Measurements from ENCODE around the gene MAP2K3.

MAP2K3 gene

DNA sequence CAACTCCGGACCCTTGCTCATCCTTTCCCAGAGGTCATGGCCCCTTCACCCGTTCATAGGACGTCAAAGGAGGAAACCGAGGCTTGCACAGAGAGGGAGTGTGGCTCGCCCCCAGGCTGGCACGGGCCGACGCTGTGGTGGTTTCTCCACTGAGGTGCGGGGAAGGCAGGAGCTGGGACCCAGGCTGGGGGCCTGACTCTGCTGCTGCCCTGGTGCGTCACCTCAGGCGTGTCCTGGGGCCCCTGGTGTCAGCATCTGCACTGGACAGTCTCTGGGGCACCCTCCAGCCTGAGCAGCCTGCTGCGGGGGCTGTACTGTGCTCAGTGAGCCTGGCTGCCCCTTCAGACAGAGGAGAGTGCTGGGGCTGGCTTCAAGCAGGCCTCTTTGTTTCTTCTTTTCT is 7.4 kb downstream of the MAP2K3 start:
- H3K27me3 Mint-ChIP-seq (ENCODE audit: low read depth) = peaks cover 8% of the 10 kb centered on the region
- peaks cover 8% of the 10 kb centered on the region for H3K9me3 Mint-ChIP-seq
- H3K36me3 Mint-ChIP-seq (ENCODE audit: low read depth) = no peaks in the 10 kb centered on the region
- H3K27ac Mint-ChIP-seq = no peak overlapping the region
- no peak overlapping the region for H3K4me3 Mint-ChIP-seq
- TF ChIP-seq, protein P1, sequence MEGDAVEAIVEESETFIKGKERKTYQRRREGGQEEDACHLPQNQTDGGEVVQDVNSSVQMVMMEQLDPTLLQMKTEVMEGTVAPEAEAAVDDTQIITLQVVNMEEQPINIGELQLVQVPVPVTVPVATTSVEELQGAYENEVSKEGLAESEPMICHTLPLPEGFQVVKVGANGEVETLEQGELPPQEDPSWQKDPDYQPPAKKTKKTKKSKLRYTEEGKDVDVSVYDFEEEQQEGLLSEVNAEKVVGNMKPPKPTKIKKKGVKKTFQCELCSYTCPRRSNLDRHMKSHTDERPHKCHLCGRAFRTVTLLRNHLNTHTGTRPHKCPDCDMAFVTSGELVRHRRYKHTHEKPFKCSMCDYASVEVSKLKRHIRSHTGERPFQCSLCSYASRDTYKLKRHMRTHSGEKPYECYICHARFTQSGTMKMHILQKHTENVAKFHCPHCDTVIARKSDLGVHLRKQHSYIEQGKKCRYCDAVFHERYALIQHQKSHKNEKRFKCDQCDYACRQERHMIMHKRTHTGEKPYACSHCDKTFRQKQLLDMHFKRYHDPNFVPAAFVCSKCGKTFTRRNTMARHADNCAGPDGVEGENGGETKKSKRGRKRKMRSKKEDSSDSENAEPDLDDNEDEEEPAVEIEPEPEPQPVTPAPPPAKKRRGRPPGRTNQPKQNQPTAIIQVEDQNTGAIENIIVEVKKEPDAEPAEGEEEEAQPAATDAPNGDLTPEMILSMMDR (IDR thresholded peaks at IDR 0.05; ENCODE audit: unreplicated experiment in 3 of 3) = no peak
- peaks cover 3% of the 10 kb centered on the region for H3K4me1 Mint-ChIP-seq

DNA sequence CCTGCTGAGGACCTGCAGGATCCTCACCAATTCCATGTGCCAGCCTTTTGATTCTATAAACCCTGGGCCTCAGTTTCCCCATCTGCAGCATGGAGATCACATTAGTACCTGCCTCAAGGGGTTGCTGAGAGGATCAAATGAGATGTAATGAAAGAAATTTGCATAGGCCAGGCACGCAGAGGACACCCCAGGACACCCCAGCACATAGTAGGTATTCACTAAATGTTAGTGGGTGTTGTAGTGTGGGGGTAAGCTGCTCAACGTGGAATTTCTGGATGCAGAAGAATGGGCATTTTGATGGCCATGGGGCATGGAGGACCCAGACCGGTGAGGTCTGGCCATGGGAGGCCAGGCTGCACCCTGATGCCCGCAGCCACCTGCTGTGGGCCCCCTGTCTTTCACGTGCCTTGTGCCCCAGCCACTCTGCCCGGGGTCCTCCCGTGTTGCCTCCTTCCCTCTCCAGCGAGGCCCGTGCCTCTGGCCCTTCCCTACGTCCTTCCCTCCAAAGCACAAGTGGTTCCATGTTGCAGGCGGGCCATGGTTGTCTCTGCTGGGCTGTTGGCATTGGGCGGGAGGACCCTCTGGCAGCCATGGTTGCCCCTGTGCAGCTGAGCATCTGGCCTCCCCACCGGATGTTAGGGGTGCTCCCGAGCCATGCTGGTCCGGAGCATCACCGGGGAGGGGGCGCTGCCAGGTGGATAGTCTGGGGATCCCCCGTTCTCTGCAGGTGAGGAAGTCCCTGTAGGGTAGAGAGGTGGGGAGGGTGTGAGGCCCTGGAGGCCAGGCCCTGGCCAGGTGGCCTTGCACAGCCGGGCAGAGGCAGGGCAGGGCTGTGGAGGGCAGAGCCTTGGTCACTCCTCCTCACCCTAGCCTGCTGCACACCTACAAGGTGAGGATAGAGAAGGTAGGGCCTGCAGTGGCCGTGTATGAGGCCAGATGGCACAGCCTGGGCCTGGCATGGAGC is 8.6 kb downstream of the MAP2K3 start:
- H3K27me3 Mint-ChIP-seq (ENCODE audit: low read depth) = peaks cover 8% of the 10 kb centered on the region
- H3K4me1 Mint-ChIP-seq = no peaks in the 10 kb centered on the region
- no peak overlapping the region for H3K27ac Mint-ChIP-seq
- H3K9me3 Mint-ChIP-seq = peaks cover 11% of the 10 kb centered on the region
- TF ChIP-seq, protein P1 (IDR thresholded peaks at IDR 0.05; ENCODE audit: unreplicated experiment in 3 of 3) = no peak
- no peak overlapping the region for H3K4me3 Mint-ChIP-seq
- no peaks in the 10 kb centered on the region for H3K36me3 Mint-ChIP-seq (ENCODE audit: low read depth)

DNA sequence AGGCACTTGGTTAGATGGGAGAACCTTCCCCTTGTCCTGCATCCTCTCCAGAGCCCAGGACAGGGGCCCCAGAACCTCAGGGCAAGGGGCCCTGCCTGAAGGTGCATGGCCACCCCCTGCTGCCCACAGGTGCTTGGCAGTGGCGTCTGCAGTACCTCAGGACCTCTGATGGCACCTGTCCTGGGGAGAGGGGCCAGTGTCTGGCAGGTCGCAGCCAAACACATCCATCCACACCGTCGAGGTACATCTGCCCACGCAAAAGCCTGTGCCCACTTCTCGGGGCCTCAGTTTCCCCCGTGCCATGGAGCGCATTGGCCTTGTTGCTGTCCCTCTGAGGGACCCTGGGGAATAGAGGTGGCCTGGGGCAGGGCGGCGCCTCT is 9.3 kb downstream of the MAP2K3 start:
- Mint-ChIP-seq H3K27me3 (ENCODE audit: low read depth) (peaks cover 8% of the 10 kb centered on the region), H3K27ac (no peak overlapping the region), H3K36me3 (ENCODE audit: low read depth) (no peaks in the 10 kb centered on the region), H3K4me3 (no peak overlapping the region), H3K4me1 (no peaks in the 10 kb centered on the region), H3K9me3 (peaks cover 14% of the 10 kb centered on the region)
- TF ChIP-seq, protein P1 (IDR thresholded peaks at IDR 0.05; ENCODE audit: unreplicated experiment in 3 of 3) = no peak

DNA sequence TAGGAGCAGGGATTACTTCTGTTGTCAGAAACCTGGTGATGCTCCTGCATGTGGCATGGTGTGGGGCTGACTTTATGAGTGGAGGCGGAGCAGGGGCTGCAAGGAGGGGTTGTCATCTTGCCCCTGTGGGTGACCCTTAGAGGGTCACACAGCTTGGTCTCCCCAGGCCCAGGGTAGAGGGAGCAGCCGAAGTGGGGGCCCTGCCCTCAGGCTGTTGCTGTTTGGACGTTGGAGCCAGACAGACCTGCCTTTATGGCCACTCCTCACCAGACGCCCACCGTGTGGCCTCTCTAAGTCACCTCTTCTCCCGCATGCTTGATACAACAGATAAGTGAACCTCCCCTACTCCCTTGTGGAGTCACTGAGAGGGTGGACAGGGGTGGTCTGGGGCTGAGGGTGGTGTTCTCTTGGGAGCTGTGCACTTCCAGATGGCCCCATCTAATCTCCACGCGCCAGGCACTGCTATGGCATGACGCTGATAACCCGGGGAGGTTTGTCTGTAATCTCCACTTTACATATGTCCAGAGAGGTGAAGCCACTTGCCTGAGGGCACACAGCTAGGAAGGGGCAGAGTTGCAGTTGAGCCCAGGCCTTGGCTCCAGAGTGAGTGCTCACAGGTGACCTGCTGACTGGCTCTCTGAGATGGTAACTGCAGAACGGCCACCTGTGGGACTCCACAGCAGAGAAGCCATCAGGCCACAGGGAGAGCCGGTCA is 10.0 kb downstream of the MAP2K3 start:
- Mint-ChIP-seq H3K4me1 (no peaks in the 10 kb centered on the region), H3K36me3 (ENCODE audit: low read depth) (no peaks in the 10 kb centered on the region), H3K4me3 (no peak overlapping the region), H3K27me3 (ENCODE audit: low read depth) (peaks cover 8% of the 10 kb centered on the region), H3K9me3 (peaks cover 14% of the 10 kb centered on the region), H3K27ac (no peak overlapping the region)
- TF ChIP-seq, protein P1 (IDR thresholded peaks at IDR 0.05; ENCODE audit: unreplicated experiment in 3 of 3) = no peak

DNA sequence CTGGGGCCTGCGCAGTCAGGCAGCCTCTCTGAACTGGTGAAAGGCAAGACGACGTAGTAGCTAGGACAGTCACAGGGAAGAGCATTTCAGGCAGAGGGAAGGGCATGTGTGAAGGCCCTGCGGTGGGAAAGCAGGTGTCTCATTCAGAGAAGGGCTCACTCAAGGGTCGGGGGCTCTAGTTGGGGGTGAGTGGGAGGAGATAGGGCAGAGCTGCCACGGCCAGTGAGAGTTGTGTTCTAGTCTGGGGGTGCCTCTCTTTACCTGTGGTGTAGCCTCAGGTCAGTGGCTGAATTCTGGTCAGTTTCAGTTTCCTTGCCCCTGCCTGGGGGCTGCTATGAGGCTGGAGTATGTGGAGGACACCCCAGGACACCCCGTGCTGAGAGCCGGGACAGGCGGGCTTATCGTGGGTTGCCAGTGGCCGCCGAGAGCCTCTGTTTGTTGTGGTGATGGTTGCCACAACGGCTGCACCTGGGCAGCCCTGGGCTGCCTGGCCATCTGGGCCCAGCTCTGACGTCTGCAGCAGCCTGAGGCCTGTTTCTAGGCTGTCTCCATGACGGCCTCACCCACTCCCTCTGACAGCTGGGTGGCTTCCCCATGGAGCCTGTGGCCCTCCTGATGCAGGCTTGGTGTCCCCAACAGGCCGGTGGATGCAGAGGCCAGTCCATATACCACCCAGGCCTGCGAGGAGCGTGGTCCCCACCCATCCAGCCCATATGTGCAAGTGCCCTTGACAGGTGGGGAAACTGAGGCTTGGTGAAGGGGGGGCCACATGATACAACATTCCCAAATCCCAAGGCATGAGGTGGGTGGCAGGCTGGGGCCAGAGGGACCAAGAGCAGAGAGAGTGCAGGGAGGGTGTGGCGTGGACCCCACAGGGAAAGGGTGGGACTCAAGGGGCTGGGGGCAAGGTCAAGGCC is 10.8 kb downstream of the MAP2K3 start:
- Mint-ChIP-seq H3K36me3 (ENCODE audit: low read depth) (peaks cover 6% of the 10 kb centered on the region), H3K27ac (no peak overlapping the region), H3K4me1 (no peaks in the 10 kb centered on the region), H3K4me3 (no peak overlapping the region), H3K27me3 (ENCODE audit: low read depth) (peaks cover 7% of the 10 kb centered on the region), H3K9me3 (peaks cover 14% of the 10 kb centered on the region)
- TF ChIP-seq, protein P1 (IDR thresholded peaks at IDR 0.05; ENCODE audit: unreplicated experiment in 3 of 3) = no peak
